ENCODE results near the gene CLCN6. TPM values are rescaled to one million over a fixed set of nuclear protein-coding genes. Genes with fewer than 3 reads are reported as not detected.

Gene CLCN6
- total and polyA plus RNA-seq, 2 donors (not counting 1 experiment from before 2014, with no cell fraction given) = 35.0 to 99.8 TPM

DNA sequence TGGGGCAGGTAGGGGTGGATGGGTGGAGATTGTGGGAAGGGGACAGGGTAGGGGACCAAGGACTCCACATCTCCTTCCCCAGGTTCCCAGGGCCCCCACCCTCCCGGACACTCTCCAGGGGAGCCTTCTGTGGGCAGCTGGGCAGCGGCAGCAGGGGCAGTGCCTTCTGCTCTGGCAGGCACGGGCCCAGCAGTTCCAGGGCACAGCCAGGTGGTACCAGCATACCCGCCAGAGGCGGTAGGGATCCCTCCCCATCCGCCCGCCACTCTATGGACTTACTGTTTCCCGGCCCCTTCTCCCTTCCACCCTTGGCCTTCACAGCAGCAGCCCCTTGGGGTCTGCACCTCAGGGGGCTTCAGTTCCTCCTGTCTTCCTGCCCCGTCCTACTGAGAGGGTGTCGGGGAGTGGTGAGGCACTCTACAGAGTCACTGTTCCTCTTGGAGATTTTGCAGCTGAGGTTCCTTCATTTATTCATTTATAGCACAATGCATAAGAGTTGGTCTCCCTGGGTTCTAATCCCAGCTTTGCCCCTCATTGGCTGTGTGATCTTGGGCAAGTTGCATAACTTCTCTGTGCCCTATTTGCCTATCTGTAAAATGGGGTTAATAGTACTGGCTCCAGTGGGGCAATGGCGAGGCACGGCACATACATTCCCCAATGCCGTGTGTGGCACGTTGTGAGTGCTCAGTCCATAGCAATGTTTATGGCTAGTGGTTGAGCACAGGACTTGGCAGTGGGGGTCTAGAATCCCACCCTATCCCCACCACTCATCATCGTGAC lies 27.0 kb upstream of the CLCN6 start:
- ATAC-seq (ENCODE audit: low read depth) (no peak), DNase-seq (no peak)
- no peaks in the 10 kb centered on the region for H3K36me3 ChIP-seq (replicated peaks in 1 of 2; ENCODE audit: control extremely low read depth in 1 of 2, control insufficient read depth in 1 of 2, extremely low read depth in 1 of 2, insufficient read depth in 2 of 2, low read length in 1 of 2)
- TF ChIP-seq, protein P1, sequence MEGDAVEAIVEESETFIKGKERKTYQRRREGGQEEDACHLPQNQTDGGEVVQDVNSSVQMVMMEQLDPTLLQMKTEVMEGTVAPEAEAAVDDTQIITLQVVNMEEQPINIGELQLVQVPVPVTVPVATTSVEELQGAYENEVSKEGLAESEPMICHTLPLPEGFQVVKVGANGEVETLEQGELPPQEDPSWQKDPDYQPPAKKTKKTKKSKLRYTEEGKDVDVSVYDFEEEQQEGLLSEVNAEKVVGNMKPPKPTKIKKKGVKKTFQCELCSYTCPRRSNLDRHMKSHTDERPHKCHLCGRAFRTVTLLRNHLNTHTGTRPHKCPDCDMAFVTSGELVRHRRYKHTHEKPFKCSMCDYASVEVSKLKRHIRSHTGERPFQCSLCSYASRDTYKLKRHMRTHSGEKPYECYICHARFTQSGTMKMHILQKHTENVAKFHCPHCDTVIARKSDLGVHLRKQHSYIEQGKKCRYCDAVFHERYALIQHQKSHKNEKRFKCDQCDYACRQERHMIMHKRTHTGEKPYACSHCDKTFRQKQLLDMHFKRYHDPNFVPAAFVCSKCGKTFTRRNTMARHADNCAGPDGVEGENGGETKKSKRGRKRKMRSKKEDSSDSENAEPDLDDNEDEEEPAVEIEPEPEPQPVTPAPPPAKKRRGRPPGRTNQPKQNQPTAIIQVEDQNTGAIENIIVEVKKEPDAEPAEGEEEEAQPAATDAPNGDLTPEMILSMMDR (IDR thresholded peaks at IDR 0.05) = no peak
- TF ChIP-seq EZH2 (IDR thresholded peaks at IDR 0.05; ENCODE audit: borderline replicate concordance, insufficient read depth, low read depth, low read length, poor library complexity, severe bottlenecking) = no peak
- no peak overlapping the region for H3K27ac ChIP-seq (ENCODE audit: low read length in 2 of 2)
- no peaks in the 10 kb centered on the region for H4K20me1 ChIP-seq (ENCODE audit: control insufficient read depth, insufficient read depth, low read length, poor library complexity, severe bottlenecking)
- H3K4me1 ChIP-seq (ENCODE audit: control insufficient read depth in 2 of 2, insufficient read depth in 2 of 2, low read length in 2 of 2) = no peaks in the 10 kb centered on the region
- H3K27ac Mint-ChIP-seq = no peak overlapping the region
- peaks cover 6% of the 10 kb centered on the region for H3K27me3 Mint-ChIP-seq
- H3K9me3 Mint-ChIP-seq (ENCODE audit: insufficient read depth) = no peaks in the 10 kb centered on the region
- H3K4me3 Mint-ChIP-seq = no peak overlapping the region
- no peak overlapping the region for H3K9ac ChIP-seq (ENCODE audit: low read length)
- intact Hi-C loops (cut with micrococcal nuclease) = no loop called here
- no peaks in the 10 kb centered on the region for H3K79me2 ChIP-seq (ENCODE audit: control insufficient read depth, insufficient read depth, low read length)
- no peaks in the 10 kb centered on the region for H3K27me3 ChIP-seq (replicated peaks in 1 of 4; ENCODE audit: control extremely low read depth in 1 of 4, control insufficient read depth in 3 of 4, insufficient read depth in 4 of 4, low read length in 3 of 4)
- no peak overlapping the region for H2AFZ ChIP-seq (ENCODE audit: insufficient read depth, low read depth, low read length, poor library complexity, severe bottlenecking)
- H3K4me1 Mint-ChIP-seq = peaks cover 3% of the 10 kb centered on the region
- ChIA-PET POLR2A (no interaction called here), CTCF (interaction anchor here (1.3 kb wide), 1 partner anchor 742 kb away, joined by 3 read pairs; no protein-coding TSS in a partner anchor)
- no peak overlapping the region for H3K4me2 ChIP-seq (replicated peaks; ENCODE audit: low read depth, low read length, poor library complexity, severe bottlenecking)
- no peak overlapping the region for H3K4me3 ChIP-seq (ENCODE audit: control extremely low read depth in 1 of 5, extremely low read depth in 1 of 5, insufficient read depth in 1 of 5, low read depth in 2 of 5, low read length in 4 of 5)
- WGBS (ENCODE audit: insufficient coverage) = 93% methylated on average over 7 of the region's 15 CpGs
- no peaks in the 10 kb centered on the region for H3K9me3 ChIP-seq (ENCODE audit: control extremely low read depth in 1 of 3, control insufficient read depth in 2 of 3, insufficient read depth in 1 of 3, low read length in 2 of 3)

DNA sequence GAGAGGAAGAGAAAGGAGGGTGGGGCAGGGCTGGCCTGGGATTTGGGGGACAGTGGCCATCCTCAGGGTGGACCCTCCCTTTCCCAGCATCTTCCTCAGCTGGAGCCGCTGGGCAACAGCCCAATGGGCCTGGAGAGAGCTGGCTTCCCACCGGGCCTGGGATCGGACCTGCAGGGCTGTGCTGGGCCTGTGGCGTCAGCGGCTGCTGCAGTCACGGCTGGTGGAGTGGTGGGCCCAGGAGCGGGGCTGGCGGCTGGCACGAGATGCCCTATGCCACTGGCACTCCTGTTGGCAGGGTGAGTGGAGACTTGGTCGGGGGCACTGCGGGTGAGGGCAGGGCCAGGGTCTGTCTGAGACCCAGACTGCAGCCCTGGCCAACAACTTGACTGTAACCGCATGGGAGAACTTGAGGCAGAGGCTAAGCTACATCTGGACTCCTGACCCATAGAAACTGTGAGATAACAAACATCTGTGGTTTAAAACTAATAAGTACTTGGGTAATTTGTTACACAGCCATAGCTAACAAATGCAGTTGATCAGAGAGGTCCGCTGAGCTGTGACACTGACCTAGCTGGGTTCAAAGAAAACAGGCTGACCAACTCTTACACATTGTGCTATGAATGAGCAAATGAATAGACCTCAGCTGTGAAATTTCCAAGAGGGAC lies 26.1 kb upstream of the CLCN6 start:
- Mint-ChIP-seq H3K27ac (no peak overlapping the region), H3K4me1 (peaks cover 8% of the 10 kb centered on the region), H3K9me3 (ENCODE audit: insufficient read depth) (no peaks in the 10 kb centered on the region), H3K27me3 (no peaks in the 10 kb centered on the region), H3K4me3 (no peak overlapping the region)
- H3K4me3 ChIP-seq (ENCODE audit: control extremely low read depth in 1 of 5, extremely low read depth in 1 of 5, insufficient read depth in 1 of 5, low read depth in 2 of 5, low read length in 4 of 5) = no peak overlapping the region
- ChIA-PET CTCF (interaction anchor here (1.3 kb wide), 1 partner anchor 742 kb away, joined by 3 read pairs; no protein-coding TSS in a partner anchor), POLR2A (no interaction called here)
- H3K36me3 ChIP-seq (replicated peaks in 1 of 2; ENCODE audit: control extremely low read depth in 1 of 2, control insufficient read depth in 1 of 2, extremely low read depth in 1 of 2, insufficient read depth in 2 of 2, low read length in 1 of 2) = no peaks in the 10 kb centered on the region
- no peak for ATAC-seq (ENCODE audit: low read depth)
- H4K20me1 ChIP-seq (ENCODE audit: control insufficient read depth, insufficient read depth, low read length, poor library complexity, severe bottlenecking) = no peaks in the 10 kb centered on the region
- H3K27ac ChIP-seq (ENCODE audit: low read length in 2 of 2) = no peak overlapping the region
- 89% methylated on average over 11 of the region's 13 CpGs for WGBS (ENCODE audit: insufficient coverage)
- H3K9ac ChIP-seq (ENCODE audit: low read length) = no peak overlapping the region
- no peak for DNase-seq
- intact Hi-C loops (cut with micrococcal nuclease) = no loop called here
- H2AFZ ChIP-seq (ENCODE audit: insufficient read depth, low read depth, low read length, poor library complexity, severe bottlenecking) = no peak overlapping the region
- TF ChIP-seq EZH2 (IDR thresholded peaks at IDR 0.05; ENCODE audit: borderline replicate concordance, insufficient read depth, low read depth, low read length, poor library complexity, severe bottlenecking) = no peak
- TF ChIP-seq, protein P1 (IDR thresholded peaks at IDR 0.05) = no peak
- H3K9me3 ChIP-seq (ENCODE audit: control extremely low read depth in 1 of 3, control insufficient read depth in 2 of 3, insufficient read depth in 1 of 3, low read length in 2 of 3) = no peaks in the 10 kb centered on the region
- no peak overlapping the region for H3K4me2 ChIP-seq (replicated peaks; ENCODE audit: low read depth, low read length, poor library complexity, severe bottlenecking)
- H3K27me3 ChIP-seq (replicated peaks in 1 of 4; ENCODE audit: control extremely low read depth in 1 of 4, control insufficient read depth in 3 of 4, insufficient read depth in 4 of 4, low read length in 3 of 4) = no peaks in the 10 kb centered on the region
- no peaks in the 10 kb centered on the region for H3K79me2 ChIP-seq (ENCODE audit: control insufficient read depth, insufficient read depth, low read length)
- peaks cover 5 to 8% of the 10 kb centered on the region in 2 donors for H3K4me1 ChIP-seq (ENCODE audit: control insufficient read depth in 2 of 2, insufficient read depth in 2 of 2, low read length in 2 of 2)

Measured in B cell (primary cell).